Measurements from ENCODE around the gene RCC2. TPM values are rescaled to one million over a fixed set of nuclear protein-coding genes. Genes with fewer than 3 reads are reported as not detected.

Gene RCC2
- total RNA-seq, 4 donors from 2014 or later: 5.7 to 11.5 (median 7.8) TPM

GRCh38 chr1:17392199-17392740, 47.2 kb downstream of the RCC2 start:
- no peak for ATAC-seq
- Histone ChIP-seq H3K4me1 (no peaks in the 10 kb centered on the region), H3K27ac (no peak overlapping the region), H3K27me3 (no peaks in the 10 kb centered on the region), H3K9me3 (no peaks in the 10 kb centered on the region), H3K4me3 (no peak overlapping the region), H3K36me3 (no peaks in the 10 kb centered on the region)
- no peak for DNase-seq
- intact Hi-C loops (cut with DNase I; ENCODE audit: low total_unique reads): no loop called here
- in situ Hi-C loops (cut with MboI; ENCODE audit: low sequenced_read_pairs in 4 of 4): no loop called here
- TF ChIP-seq CTCF (IDR thresholded peaks at IDR 0.05 in 4 of 5, conservative IDR thresholded peaks at IDR 0.05 in 1 of 5): no peak
- no peak for TF ChIP-seq POLR2A (IDR thresholded peaks at IDR 0.05)

GRCh38 chr1:17381161-17381560, 58.3 kb downstream of the RCC2 start:
- no peaks in the 10 kb centered on the region for H3K4me1 ChIP-seq
- ATAC-seq: no peak
- peaks cover 0 to 13% (median 11%) of the 10 kb centered on the region in 3 donors for H3K27me3 ChIP-seq
- no peak for DNase-seq
- H3K4me3 ChIP-seq: no peak overlapping the region
- H3K27ac ChIP-seq: no peak overlapping the region
- in situ Hi-C loops (cut with MboI; ENCODE audit: low sequenced_read_pairs in 4 of 4) (no loop called here), intact Hi-C loops (cut with DNase I; ENCODE audit: low total_unique reads) (no loop called here)
- no peaks in the 10 kb centered on the region for H3K9me3 ChIP-seq
- TF ChIP-seq CTCF (IDR thresholded peaks at IDR 0.05 in 4 of 5, conservative IDR thresholded peaks at IDR 0.05 in 1 of 5) (no peak), POLR2A (IDR thresholded peaks at IDR 0.05) (no peak)
- no peaks in the 10 kb centered on the region for H3K36me3 ChIP-seq

- no peak for TF ChIP-seq CTCF (IDR thresholded peaks at IDR 0.05 in 4 of 5, conservative IDR thresholded peaks at IDR 0.05 in 1 of 5)
- no peak for TF ChIP-seq POLR2A (IDR thresholded peaks at IDR 0.05)
- intact Hi-C loops (cut with DNase I; ENCODE audit: low total_unique reads): no loop called here
- Histone ChIP-seq H3K4me1 (no peaks in the 10 kb centered on the region), H3K9me3 (no peaks in the 10 kb centered on the region), H3K27me3 (peaks cover 0 to 15% (median 10%) of the 10 kb centered on the region in 3 donors), H3K4me3 (no peak overlapping the region), H3K27ac (no peak overlapping the region), H3K36me3 (no peaks in the 10 kb centered on the region)
- ATAC-seq (no peak), DNase-seq (no peak)
- in situ Hi-C loops (cut with MboI; ENCODE audit: low sequenced_read_pairs in 4 of 4): no loop called here
These were observed 62.0 kb downstream of the RCC2 start for GRCh38 chr1:17377325-17377953.

- intact Hi-C loops (cut with DNase I; ENCODE audit: low total_unique reads): no loop called here
These were observed 63.8 kb downstream of the RCC2 start for GRCh38 chr1:17375651-17376050.

More at GRCh38 chr1:17375651-17376050, 63.8 kb downstream of the RCC2 start:
- Histone ChIP-seq H3K27ac (no peak overlapping the region), H3K4me1 (no peaks in the 10 kb centered on the region), H3K9me3 (no peaks in the 10 kb centered on the region), H3K4me3 (no peak overlapping the region), H3K27me3 (peaks cover 7 to 15% (median 11%) of the 10 kb centered on the region in 3 donors), H3K36me3 (no peaks in the 10 kb centered on the region)
- no peak for TF ChIP-seq POLR2A (IDR thresholded peaks at IDR 0.05)
- no peak for TF ChIP-seq CTCF (IDR thresholded peaks at IDR 0.05 in 4 of 5, conservative IDR thresholded peaks at IDR 0.05 in 1 of 5)
- in situ Hi-C loops (cut with MboI; ENCODE audit: low sequenced_read_pairs in 4 of 4): no loop called here
- ATAC-seq (no peak), DNase-seq (no peak)

Measured in gastrocnemius medialis (tissue), 4 donors.